GM12874 (cell line): ENCODE measurements around the gene SMIM45.

ENCODE experiments used
- TF ChIP-seq, protein P1 (sequence below): IDR thresholded peaks from 2 replicates; pipeline ENCODE4 v1.5.1; 2011; ENCODE audit warnings: low read depth, mild to moderate bottlenecking, control low read depth, low read length, moderate library complexity; ENCODE audit not compliant: insufficient read depth

Gene SMIM45

GRCh38 chr22:41925783-41926460 is 26.0 kb upstream of the SMIM45 start:
- TF ChIP-seq, protein P1, sequence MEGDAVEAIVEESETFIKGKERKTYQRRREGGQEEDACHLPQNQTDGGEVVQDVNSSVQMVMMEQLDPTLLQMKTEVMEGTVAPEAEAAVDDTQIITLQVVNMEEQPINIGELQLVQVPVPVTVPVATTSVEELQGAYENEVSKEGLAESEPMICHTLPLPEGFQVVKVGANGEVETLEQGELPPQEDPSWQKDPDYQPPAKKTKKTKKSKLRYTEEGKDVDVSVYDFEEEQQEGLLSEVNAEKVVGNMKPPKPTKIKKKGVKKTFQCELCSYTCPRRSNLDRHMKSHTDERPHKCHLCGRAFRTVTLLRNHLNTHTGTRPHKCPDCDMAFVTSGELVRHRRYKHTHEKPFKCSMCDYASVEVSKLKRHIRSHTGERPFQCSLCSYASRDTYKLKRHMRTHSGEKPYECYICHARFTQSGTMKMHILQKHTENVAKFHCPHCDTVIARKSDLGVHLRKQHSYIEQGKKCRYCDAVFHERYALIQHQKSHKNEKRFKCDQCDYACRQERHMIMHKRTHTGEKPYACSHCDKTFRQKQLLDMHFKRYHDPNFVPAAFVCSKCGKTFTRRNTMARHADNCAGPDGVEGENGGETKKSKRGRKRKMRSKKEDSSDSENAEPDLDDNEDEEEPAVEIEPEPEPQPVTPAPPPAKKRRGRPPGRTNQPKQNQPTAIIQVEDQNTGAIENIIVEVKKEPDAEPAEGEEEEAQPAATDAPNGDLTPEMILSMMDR, result peak; percentile 92

- TF ChIP-seq, protein P1, result no peak
These were observed 24.1 kb upstream of the SMIM45 start for GRCh38 chr22:41927813-41928212.

GRCh38 chr22:41928593-41929417 is 23.1 kb upstream of the SMIM45 start:
- TF ChIP-seq, protein P1, result no peak

- TF ChIP-seq, protein P1, result no peak
These were observed 22.5 kb upstream of the SMIM45 start for GRCh38 chr22:41929418-41929810.

- TF ChIP-seq, protein P1, result no peak
These were observed 20.2 kb upstream of the SMIM45 start for GRCh38 chr22:41931701-41932269.

DNA sequence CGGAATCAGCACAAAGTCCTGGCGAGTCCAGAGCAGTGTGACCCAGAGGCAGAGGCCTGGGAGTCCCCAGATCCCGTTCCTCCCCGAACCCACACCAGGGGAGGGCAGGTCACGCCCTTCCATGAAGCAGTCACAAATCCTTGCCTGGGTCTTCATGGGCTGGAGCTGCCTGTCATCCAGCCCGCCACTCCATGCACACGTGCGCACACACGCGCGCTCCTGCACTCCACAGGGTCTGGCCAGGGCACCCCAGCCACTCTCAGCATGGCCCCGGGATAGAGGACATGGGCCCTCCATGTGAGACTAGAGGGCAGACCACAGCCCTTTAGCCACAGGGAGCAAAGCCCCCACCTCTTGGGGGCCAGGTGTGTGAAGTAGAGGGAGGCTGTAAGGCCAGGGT is 19.6 kb upstream of the SMIM45 start:
- TF ChIP-seq, protein P1, result no peak

DNA sequence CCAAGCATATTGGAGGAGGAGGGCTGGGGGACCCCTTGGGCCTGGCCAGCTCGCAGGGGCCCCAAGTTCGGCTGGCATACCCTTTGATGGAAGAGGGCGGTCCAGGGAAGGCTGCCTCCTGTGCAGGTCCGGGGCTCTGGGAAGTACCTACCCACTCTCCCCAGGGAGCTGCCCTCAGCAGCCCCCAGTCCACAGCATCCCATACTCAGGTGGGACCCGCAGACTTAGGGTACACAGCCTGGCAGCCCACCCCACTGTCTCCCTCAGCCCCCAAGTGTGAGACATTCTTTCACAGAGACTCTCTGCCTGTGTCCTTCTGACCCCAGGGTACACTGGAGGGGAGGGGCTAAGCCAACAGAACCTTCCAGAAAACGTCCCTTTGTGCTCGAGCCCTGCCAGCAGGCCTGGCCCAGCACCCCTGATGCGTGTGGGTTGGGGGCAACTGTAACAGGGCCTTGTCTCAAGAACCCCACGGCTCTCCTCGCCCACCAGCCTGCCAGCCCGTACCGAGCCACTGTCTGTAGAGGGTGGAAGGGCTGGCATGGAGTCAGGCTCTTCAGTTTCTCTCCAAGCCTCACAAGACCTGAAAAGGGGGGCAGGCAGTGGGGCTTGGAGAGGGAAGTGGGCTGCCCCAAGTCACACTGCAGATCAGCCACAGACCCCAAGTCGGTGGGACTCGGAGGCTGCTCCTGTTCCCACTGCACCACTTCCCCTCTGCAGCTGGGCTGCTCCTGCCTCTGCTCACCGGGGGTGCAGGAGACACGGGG is 18.4 kb upstream of the SMIM45 start:
- TF ChIP-seq, protein P1, result no peak
